ENCODE results near the gene LMCD1. TPM values are rescaled to one million over a fixed set of nuclear protein-coding genes. Genes with fewer than 3 reads are reported as not detected.

The LMCD1 gene
- total RNA-seq, 2 experiments from 2014 or later, result 0.36 to 0.55 TPM

- ChIA-PET CTCF (no interaction called here), POLR2A (no interaction called here)
- intact Hi-C loops (cut with DNase I, micrococcal nuclease), result no loop called here
- Histone ChIP-seq H3K4me1 (ENCODE audit: insufficient read depth, low read length) (no peaks in the 10 kb centered on the region), H3K36me3 (ENCODE audit: insufficient read depth, low read length) (no peaks in the 10 kb centered on the region), H3K4me3 (ENCODE audit: low read length) (no peak overlapping the region), H3K27ac (ENCODE audit: low read depth in 1 of 2, low read length in 2 of 2) (no peak overlapping the region), H3K9me3 (ENCODE audit: control insufficient read depth in 1 of 2, insufficient read depth in 1 of 2, low read length in 2 of 2) (no peaks in the 10 kb centered on the region), H3K27me3 (ENCODE audit: control insufficient read depth in 1 of 2, insufficient read depth in 2 of 2, low read length in 2 of 2) (no peaks in the 10 kb centered on the region)
- Mint-ChIP-seq H3K9me3 (no peaks in the 10 kb centered on the region), H3K36me3 (ENCODE audit: low read depth) (no peaks in the 10 kb centered on the region), H3K4me1 (ENCODE audit: low read depth) (no peaks in the 10 kb centered on the region), H3K27ac (no peak overlapping the region), H3K27me3 (peaks cover 7% of the 10 kb centered on the region), H3K4me3 (no peak overlapping the region)
- no peak for TF ChIP-seq CTCF (IDR thresholded peaks at IDR 0.05)
- DNase-seq, result no peak
- ATAC-seq (ENCODE audit: poor library complexity), result no peak
Measured at GRCh38 chr3:8458238-8458661, 43.4 kb upstream of the LMCD1 start.

- H3K27ac Mint-ChIP-seq, result no peak overlapping the region
- CTCF ChIA-PET, result no interaction called here
- intact Hi-C loops (cut with DNase I, micrococcal nuclease), result no loop called here
Measured at GRCh38 chr3:8458711-8459110, 42.9 kb upstream of the LMCD1 start.

GRCh38 chr3:8460050-8460708, 41.4 kb upstream of the LMCD1 start:
- Histone ChIP-seq H3K36me3 (ENCODE audit: insufficient read depth, low read length) (no peaks in the 10 kb centered on the region), H3K4me1 (ENCODE audit: insufficient read depth, low read length) (no peaks in the 10 kb centered on the region), H3K9me3 (ENCODE audit: control insufficient read depth in 1 of 2, insufficient read depth in 1 of 2, low read length in 2 of 2) (no peaks in the 10 kb centered on the region), H3K27me3 (ENCODE audit: control insufficient read depth in 1 of 2, insufficient read depth in 2 of 2, low read length in 2 of 2) (no peaks in the 10 kb centered on the region), H3K4me3 (ENCODE audit: low read length) (no peak overlapping the region), H3K27ac (ENCODE audit: low read depth in 1 of 2, low read length in 2 of 2) (no peak overlapping the region)
- ChIA-PET POLR2A (no interaction called here), CTCF (no interaction called here)
- Mint-ChIP-seq H3K4me1 (ENCODE audit: low read depth) (no peaks in the 10 kb centered on the region), H3K9me3 (no peaks in the 10 kb centered on the region), H3K27me3 (peaks cover 5% of the 10 kb centered on the region), H3K4me3 (no peak overlapping the region), H3K27ac (no peak overlapping the region), H3K36me3 (ENCODE audit: low read depth) (no peaks in the 10 kb centered on the region)
- intact Hi-C loops (cut with DNase I, micrococcal nuclease), result no loop called here
- ATAC-seq (ENCODE audit: poor library complexity) (no peak), DNase-seq (no peak)
- no peak for TF ChIP-seq CTCF (IDR thresholded peaks at IDR 0.05)

More at GRCh38 chr3:8458711-8459110, 42.9 kb upstream of the LMCD1 start:
- ATAC-seq (ENCODE audit: poor library complexity) (no peak), DNase-seq (no peak)
- Mint-ChIP-seq H3K4me3 (no peak overlapping the region), H3K9me3 (no peaks in the 10 kb centered on the region), H3K36me3 (ENCODE audit: low read depth) (no peaks in the 10 kb centered on the region), H3K4me1 (ENCODE audit: low read depth) (no peaks in the 10 kb centered on the region), H3K27me3 (peaks cover 3% of the 10 kb centered on the region)
- no peak overlapping the region for H3K4me3 ChIP-seq (ENCODE audit: low read length)
- no peak for TF ChIP-seq CTCF (IDR thresholded peaks at IDR 0.05)
- H3K9me3 ChIP-seq (ENCODE audit: control insufficient read depth in 1 of 2, insufficient read depth in 1 of 2, low read length in 2 of 2), result no peaks in the 10 kb centered on the region
- POLR2A ChIA-PET, result no interaction called here
- no peaks in the 10 kb centered on the region for H3K4me1 ChIP-seq (ENCODE audit: insufficient read depth, low read length)
- H3K36me3 ChIP-seq (ENCODE audit: insufficient read depth, low read length), result no peaks in the 10 kb centered on the region
- H3K27ac ChIP-seq (ENCODE audit: low read depth in 1 of 2, low read length in 2 of 2), result no peak overlapping the region
- H3K27me3 ChIP-seq (ENCODE audit: control insufficient read depth in 1 of 2, insufficient read depth in 2 of 2, low read length in 2 of 2), result no peaks in the 10 kb centered on the region
